Muscle of leg (tissue), 11 donors: ENCODE data around the gene TCEA3. TPM values are rescaled to one million over a fixed set of nuclear protein-coding genes. Genes with fewer than 3 reads are reported as not detected.
A peak's percentile ranks its signal among the peaks of the same experiment; 100 is the strongest.

Experiments used
- DNase-seq: peaks from one replicate; pipeline ENCODE4 v3.0.0; 2013
- H3K27ac ChIP-seq: one replicate; pipeline ENCODE4 v1.5.1; 2013; ENCODE audit warnings: mild to moderate bottlenecking, low read length, control low read depth
- H3K27me3 ChIP-seq: one replicate; pipeline ENCODE4 v1.6.1; 2013; ENCODE audit warnings: low read length; ENCODE audit not compliant: control insufficient read depth, insufficient read depth
- H3K36me3 ChIP-seq: one replicate; pipeline ENCODE4 v1.6.1; 2013; ENCODE audit warnings: low read length; ENCODE audit not compliant: control insufficient read depth, insufficient read depth
- H3K4me1 ChIP-seq: one replicate; pipeline ENCODE4 v1.6.1; 2013; ENCODE audit warnings: low read length; ENCODE audit not compliant: control insufficient read depth, insufficient read depth
- H3K4me3 ChIP-seq: one replicate; pipeline ENCODE4 v1.5.1; 2013; ENCODE audit warnings: low read length, control low read depth
- H3K9me3 ChIP-seq: replicated peaks from 2 replicates; pipeline ENCODE4 v1.6.1; 2013; ENCODE audit warnings: low read depth, low read length; ENCODE audit not compliant: control insufficient read depth
- WGBS: methylation state at CpG from one replicate; pipeline ENCODE4 v1.1.5; 2013; ENCODE audit warnings: missing lambda C conversion rate; ENCODE audit not compliant: insufficient coverage; 5-methylcytosine and 5-hydroxymethylcytosine counted together
- polyA plus RNA-seq, 8 donors: library from polyadenylated mRNA; unstranded; fragments of 120-200 nt; gene quantifications; one replicate each; pipeline versions ENCODE4 v1.2.1 to v1.2.3, GENCODE V29; 2013; ENCODE audit warnings: inconsistent platforms in 1 of 8, low replicate concordance in 1 of 8; ENCODE audit not compliant: insufficient read length in 8 of 8, insufficient read depth in 1 of 8
- total RNA-seq: library from RNA; stranded (reverse); fragments of 120-200 nt; gene quantifications from one replicate; pipeline ENCODE4 v1.2.4, GENCODE V29; 2013

TCEA3 gene
- total and polyA plus RNA-seq, 9 donors = 203 to 357 (median 293) TPM

DNA sequence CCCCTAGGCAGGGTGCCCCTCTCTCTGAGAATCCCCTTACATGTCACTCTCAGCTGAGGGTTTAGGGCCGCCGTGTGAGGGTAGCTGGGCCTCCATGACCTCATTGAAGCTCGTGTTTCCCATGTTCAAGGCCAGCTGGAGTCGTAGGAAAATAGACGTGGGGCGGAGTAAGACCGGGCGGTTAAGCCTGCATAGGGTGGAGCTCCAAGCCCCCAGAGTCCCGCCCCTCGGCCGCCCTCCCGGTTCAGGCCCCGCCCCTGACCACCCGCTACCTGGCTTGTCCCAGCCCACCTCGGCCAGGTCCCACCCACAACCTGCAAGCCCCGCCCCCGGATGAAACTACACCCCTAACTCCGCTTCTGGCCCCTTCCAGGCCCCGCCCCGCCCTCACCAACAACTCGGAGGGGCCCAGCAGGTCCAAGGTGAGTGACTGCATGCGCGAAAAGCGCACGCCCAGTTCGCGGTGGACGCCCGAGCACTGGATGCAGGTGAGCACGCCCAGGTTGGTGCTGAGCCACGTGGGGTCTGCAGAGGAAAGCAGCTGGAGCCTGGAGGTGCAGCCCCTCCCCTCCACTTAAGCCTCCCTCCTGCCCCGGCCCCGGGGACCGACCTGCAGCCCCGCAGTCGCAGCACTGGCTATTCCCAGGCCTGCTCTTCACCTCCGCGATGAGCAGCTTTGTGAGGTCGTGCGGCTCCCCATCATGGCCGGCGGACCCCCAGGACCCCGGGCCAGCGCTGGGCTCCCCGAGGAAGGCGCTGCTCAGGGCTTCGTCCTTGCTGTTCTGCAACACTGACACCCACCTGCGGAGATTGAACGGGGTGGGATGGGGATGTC is 12.2 kb upstream of the TCEA3 start:
- H3K27ac ChIP-seq = peak overlapping the region; percentile 7
- peaks cover 6% of the 10 kb centered on the region for H3K4me1 ChIP-seq
- WGBS = 52% methylated on average over 37 of the region's 49 CpGs
- DNase-seq = peak; percentile 50
- no peaks in the 10 kb centered on the region for H3K9me3 ChIP-seq
- no peaks in the 10 kb centered on the region for H3K27me3 ChIP-seq
- peaks cover 82% of the 10 kb centered on the region for H3K36me3 ChIP-seq
- H3K4me3 ChIP-seq = no peak overlapping the region

DNA sequence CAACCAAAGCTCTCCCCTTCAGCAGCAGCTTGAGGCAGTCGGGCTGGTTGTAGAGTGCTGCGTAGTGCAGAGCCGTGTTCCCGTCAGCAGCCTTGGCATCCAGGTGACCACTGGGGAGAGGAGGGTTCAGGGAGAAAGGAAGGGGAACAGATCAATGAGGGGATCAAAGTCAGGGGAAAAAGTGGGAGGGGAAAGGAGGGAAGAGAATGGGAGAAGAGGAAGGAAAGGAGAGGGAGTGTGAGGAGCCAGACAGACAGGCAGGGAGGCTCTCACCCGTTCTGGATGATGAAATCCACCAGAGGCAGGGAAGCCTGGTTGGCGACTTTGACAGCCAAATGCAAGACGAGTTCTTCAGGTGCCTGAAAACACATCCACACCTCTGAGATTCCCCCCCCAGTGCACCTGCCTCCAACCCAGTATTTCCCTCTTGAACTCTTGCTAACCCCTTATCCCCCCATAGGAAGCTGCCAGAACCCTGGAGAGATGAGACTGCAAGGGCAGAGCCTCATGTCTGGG is 9.8 kb upstream of the TCEA3 start:
- H3K27ac ChIP-seq = no peak overlapping the region
- H3K27me3 ChIP-seq = no peaks in the 10 kb centered on the region
- no peaks in the 10 kb centered on the region for H3K9me3 ChIP-seq
- no peak for DNase-seq
- WGBS = 79% methylated on average over 7 of the region's 7 CpGs
- H3K36me3 ChIP-seq = peaks cover 92% of the 10 kb centered on the region
- peaks cover 6% of the 10 kb centered on the region for H3K4me1 ChIP-seq
- H3K4me3 ChIP-seq = no peak overlapping the region

DNA sequence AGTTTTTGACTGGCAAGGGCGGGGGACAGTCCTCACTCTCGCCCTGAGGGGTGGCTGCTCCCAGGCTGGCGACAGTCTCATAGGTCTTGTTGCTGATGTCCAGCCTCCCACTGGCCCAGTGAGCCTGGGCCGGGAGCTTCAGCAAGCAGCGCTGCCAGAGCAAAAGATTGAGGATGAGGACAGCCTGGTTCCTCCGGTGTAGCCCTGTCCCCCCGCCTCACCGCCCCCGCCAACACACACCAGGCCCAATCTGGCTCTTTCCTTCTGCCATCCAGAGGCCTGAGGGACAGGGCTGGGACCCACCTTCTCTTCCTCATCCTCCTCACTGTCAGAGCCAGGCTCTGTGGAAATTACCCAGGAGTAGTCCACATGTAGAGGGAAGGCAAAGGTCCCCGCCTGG is 8.6 kb upstream of the TCEA3 start:
- H3K27ac ChIP-seq = no peak overlapping the region
- H3K9me3 ChIP-seq = no peaks in the 10 kb centered on the region
- H3K27me3 ChIP-seq = no peaks in the 10 kb centered on the region
- H3K36me3 ChIP-seq = peaks cover 91% of the 10 kb centered on the region
- H3K4me1 ChIP-seq = peaks cover 6% of the 10 kb centered on the region
- no peak for DNase-seq
- H3K4me3 ChIP-seq = no peak overlapping the region
- WGBS = 95% methylated on average over 4 of the region's 10 CpGs

DNA sequence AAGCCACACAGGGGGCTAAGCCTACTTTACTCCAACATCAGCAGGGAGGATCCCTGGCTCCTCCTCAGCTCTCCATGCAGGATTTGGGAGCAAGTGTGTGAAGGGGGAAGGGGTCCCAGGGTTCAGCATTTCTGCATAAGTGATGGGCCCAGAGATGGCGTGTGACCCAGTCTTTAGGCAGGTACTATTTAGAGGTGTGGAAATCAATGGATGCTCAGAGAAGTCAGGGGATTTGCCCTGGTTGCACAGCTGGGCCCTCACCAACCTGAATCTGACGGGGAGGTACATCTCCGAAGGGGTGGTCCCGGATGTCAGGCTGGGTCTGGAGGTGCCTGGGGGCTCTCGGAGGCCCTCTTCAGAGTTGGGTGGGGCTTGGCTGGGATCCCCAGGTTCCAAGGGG is 6.9 kb upstream of the TCEA3 start:
- 90% methylated on average over 4 of the region's 5 CpGs for WGBS
- H3K27ac ChIP-seq = no peak overlapping the region
- H3K36me3 ChIP-seq = peaks cover 79% of the 10 kb centered on the region

DNA sequence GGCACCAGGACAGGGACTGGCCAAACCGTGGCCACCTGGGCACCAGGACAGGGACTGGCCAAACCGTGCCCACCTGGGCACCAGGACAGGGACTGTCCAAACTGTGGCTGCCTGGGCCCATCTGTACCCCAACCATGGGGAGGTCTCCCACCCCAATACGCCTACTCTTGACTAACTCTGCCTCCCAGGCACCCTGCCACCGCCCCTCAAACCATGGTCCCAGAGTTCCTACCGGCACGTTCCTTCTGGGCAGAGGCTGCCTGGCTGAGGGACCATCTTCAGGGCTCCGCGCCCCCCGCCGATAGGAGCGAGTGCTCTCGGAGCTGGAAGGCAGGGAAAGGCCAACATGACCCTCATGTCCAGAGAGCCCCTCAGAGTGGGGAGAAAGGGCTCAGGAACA is 6.3 kb upstream of the TCEA3 start:
- 98% methylated on average over 12 of the region's 12 CpGs for WGBS
- peaks cover 75% of the 10 kb centered on the region for H3K36me3 ChIP-seq
- no peak overlapping the region for H3K4me3 ChIP-seq
- no peaks in the 10 kb centered on the region for H3K4me1 ChIP-seq
- DNase-seq = no peak
- H3K9me3 ChIP-seq = no peaks in the 10 kb centered on the region
- H3K27ac ChIP-seq = no peak overlapping the region
- peaks cover 2% of the 10 kb centered on the region for H3K27me3 ChIP-seq

More for the DNA sequence above, 6.9 kb upstream of the TCEA3 start:
- H3K27me3 ChIP-seq = no peaks in the 10 kb centered on the region
- no peak overlapping the region for H3K4me3 ChIP-seq
- DNase-seq = no peak
- peaks cover 4% of the 10 kb centered on the region for H3K4me1 ChIP-seq
- no peaks in the 10 kb centered on the region for H3K9me3 ChIP-seq

DNA sequence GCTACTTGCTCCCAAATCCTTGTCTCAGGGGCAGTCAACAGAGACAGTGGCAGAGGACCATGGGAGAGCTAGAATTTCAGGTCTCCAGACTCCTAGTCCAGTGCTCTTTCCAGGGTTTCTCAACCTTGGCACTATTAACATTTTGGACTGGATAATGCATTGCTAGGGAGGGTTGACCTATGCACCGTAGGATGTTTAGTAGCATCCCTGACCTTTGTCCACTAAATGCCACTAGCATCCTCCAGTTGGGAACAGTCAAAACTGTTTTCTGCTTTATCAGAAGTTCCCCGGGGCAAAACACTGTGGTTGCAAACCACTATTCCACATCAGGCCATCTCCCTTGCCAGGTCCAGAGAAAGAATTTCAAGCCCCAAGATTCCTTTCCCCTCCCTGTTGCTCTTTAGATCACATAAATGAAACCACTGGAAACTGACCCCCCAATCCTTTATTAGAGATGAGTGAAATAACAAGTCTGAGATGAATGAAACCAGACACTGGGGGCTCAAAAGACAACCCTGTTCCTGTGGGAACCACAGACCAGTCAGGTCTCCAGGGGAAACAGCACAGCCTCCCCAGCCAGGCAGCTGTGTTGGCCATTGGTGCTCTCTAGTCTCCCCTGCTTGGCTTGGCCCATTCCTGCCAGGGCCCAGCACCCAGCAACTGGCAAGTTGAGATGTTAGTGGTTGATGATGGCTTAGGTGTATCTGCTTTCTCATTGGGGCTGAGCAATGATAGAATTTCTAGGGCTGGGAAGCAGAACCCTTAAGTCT is 3.8 kb upstream of the TCEA3 start:
- peaks cover 2% of the 10 kb centered on the region for H3K27me3 ChIP-seq
- no peak overlapping the region for H3K4me3 ChIP-seq
- 71% methylated on average over 2 of the region's 2 CpGs for WGBS
- peaks cover 53% of the 10 kb centered on the region for H3K36me3 ChIP-seq
- no peak for DNase-seq
- H3K9me3 ChIP-seq = no peaks in the 10 kb centered on the region
- H3K4me1 ChIP-seq = peaks cover 17% of the 10 kb centered on the region
- H3K27ac ChIP-seq = no peak overlapping the region

DNA sequence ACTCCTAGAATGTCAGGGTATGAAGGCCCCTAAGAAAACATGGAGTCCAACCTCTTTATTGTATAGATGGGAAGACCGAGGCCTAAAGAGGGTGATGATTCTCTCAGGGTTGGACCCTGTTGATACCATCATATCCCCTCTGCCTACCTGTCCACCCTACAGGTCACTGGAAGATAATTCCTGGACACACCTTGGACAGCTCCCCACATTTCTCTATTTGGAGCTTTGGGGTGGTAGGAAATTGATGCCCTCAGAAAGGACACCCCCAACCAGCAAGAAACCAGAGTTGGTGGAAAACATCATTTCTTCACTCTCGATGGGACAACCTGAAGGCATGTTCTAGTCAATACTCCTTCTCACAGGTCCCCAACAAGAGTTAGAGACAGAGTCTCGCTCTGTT is 3.0 kb upstream of the TCEA3 start:
- H3K36me3 ChIP-seq = peaks cover 47% of the 10 kb centered on the region
- no peaks in the 10 kb centered on the region for H3K9me3 ChIP-seq
- no peak for DNase-seq
- peaks cover 2% of the 10 kb centered on the region for H3K27me3 ChIP-seq
- peaks cover 25% of the 10 kb centered on the region for H3K4me1 ChIP-seq
- no peak overlapping the region for H3K27ac ChIP-seq
- 100% methylated on average over 2 of the region's 3 CpGs for WGBS
- no peak overlapping the region for H3K4me3 ChIP-seq

DNA sequence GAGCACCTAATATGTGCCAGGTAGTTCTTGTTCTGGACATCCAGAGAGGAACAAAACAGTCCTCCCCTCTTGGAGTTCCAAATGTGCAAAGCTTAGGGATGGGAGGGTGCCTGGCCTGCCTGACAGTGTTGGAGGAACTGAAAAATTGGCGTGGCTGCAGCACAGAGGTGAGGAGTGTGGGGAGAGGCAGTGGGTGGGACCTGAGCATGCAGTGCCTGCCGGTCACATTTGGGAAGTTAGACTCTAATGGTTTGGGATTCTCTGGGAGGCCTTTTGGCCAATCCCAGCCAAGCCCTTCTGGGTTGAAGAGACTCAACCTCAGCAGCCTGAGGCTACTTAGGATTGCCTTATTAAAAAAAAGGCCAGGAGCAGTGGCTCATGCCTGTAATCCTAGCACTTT is 2.3 kb upstream of the TCEA3 start:
- H3K36me3 ChIP-seq = peaks cover 40% of the 10 kb centered on the region
- H3K27ac ChIP-seq = no peak overlapping the region
- peaks cover 32% of the 10 kb centered on the region for H3K4me1 ChIP-seq
- DNase-seq = no peak
- peaks cover 2% of the 10 kb centered on the region for H3K27me3 ChIP-seq
- 29% methylated on average over 2 of the region's 2 CpGs for WGBS
- H3K4me3 ChIP-seq = no peak overlapping the region
- H3K9me3 ChIP-seq = no peaks in the 10 kb centered on the region

DNA sequence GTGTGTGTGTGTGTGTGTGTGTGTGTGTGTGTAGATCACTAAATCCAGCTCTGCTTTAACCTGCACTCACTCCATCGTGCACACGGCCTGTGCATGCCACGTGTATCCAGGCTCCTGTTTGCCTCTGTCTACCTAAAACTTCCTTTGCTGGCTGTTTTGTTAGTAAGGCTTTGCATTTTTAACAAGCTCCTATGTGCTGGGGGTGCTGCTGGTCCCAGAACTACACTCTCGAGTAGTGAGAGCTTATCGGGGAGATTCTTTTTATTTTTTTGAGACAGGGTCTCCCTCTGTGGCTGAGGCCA is 596 bp upstream of the TCEA3 start:
- peaks cover 2% of the 10 kb centered on the region for H3K27me3 ChIP-seq
- WGBS = 0% methylated on average over 1 of the region's 5 CpGs
- no peak for DNase-seq
- no peaks in the 10 kb centered on the region for H3K9me3 ChIP-seq
- peak overlapping the region; percentile 77 for H3K4me3 ChIP-seq
- H3K27ac ChIP-seq = peak overlapping the region; percentile 94
- H3K4me1 ChIP-seq = peaks cover 42% of the 10 kb centered on the region
- H3K36me3 ChIP-seq = peaks cover 35% of the 10 kb centered on the region
